H1 (cell line): Measurements from ENCODE around the gene PHACTR1. TPM values are rescaled to one million over a fixed set of nuclear protein-coding genes. Genes with fewer than 3 reads are reported as not detected.

ENCODE experiments used
- CHD7 ChIP-seq: fragments of 300-600 bp; sonication (generic); IDR thresholded peaks from 2 replicates; pipeline ENCODE4 v1.7.1; 2012; ENCODE audit warnings: low read length, moderate library complexity, mild to moderate bottlenecking, inconsistent platforms; ENCODE audit not compliant: insufficient replicate concordance
- SP1 ChIP-seq: IDR thresholded peaks from 2 replicates; pipeline ENCODE4 v1.6.1; 2011; ENCODE audit warnings: low read depth, low read length
- polyA plus RNA-seq, 7 experiments: library from polyadenylated mRNA; depleted of rRNA in 3 of 7; stranded (reverse) in 5 of 7; unstranded in 2 of 7; fragments of >200 nt in 5 of 7; fragments of 200-250 nt in 2 of 7; gene quantifications; 1 replicate in 5 of 7; 2 replicates in 1 of 7; 4 replicates in 1 of 7; pipeline versions ENCODE4 v1.2.1 to v1.2.3, GENCODE V29; 2011 to 2013; ENCODE audit warnings: missing spikeins in 2 of 7, mixed read lengths in 2 of 7
- total RNA-seq: library from RNA; stranded (reverse); fragmentation: NEBNext Ultra II Directional; extraction: Animal tissue kit (Norgen Biotek cat#: 25700); gene quantifications from 2 replicates; pipeline ENCODE4 v1.2.1, GENCODE V29; 2021

Gene PHACTR1
- total and polyA plus RNA-seq, 2 of the 8 experiments (the other 6 are each of a cell fraction or from before 2014, with no cell fraction given), result 3.9 to 17.1 TPM

- TF ChIP-seq CHD7 (no peak), SP1 (no peak)
These were observed 333.2 kb downstream of the PHACTR1 start (continued) for GRCh38 chr6:13049666-13050254.
